Activated CD4-positive, alpha-beta T cell treated with anti-CD3 and anti-CD28 coated beads, Interleukin-2, amount 10 ng/mL, durations not matched to agents 7 days and 5 days (primary cell): ENCODE data around the gene PSMA2. TPM values are rescaled to one million over a fixed set of nuclear protein-coding genes. Genes with fewer than 3 reads are reported as not detected.

Source experiments
- CTCF ChIA-PET: fragments of 350-600 bp; sonication (Branson Sonifier 250); formaldehyde crosslinking; loops from one replicate; lab custom pipeline; 2021; ENCODE audit warnings: antibody characterized with exemption; lab: Charles Lee
- POLR2A ChIA-PET: fragments of 350-600 bp; sonication (Branson Sonifier 250); formaldehyde crosslinking; loops from one replicate; lab custom pipeline; 2021; ENCODE audit warnings: antibody characterized with exemption; lab: Charles Lee
- DNase-seq: peaks from one replicate; pipeline ENCODE4 v3.0.0-alpha.2; 2020
- H3K27ac Mint-ChIP-seq: one replicate; pipeline ENCODE4 v1.8.0; 2021; ENCODE audit warnings: mild to moderate bottlenecking, moderate library complexity, mixed read lengths
- H3K27me3 Mint-ChIP-seq: one replicate; pipeline ENCODE4 v1.8.0; 2021; ENCODE audit warnings: mixed read lengths
- H3K36me3 Mint-ChIP-seq: one replicate; pipeline ENCODE4 v1.8.0; 2021; ENCODE audit warnings: low read depth, mixed read lengths
- H3K4me1 Mint-ChIP-seq: one replicate; pipeline ENCODE4 v1.8.0; 2021; ENCODE audit warnings: mixed read lengths
- H3K4me3 Mint-ChIP-seq: one replicate; pipeline ENCODE4 v1.8.0; 2021; ENCODE audit warnings: mild to moderate bottlenecking, moderate library complexity, mixed read lengths
- H3K9me3 Mint-ChIP-seq: one replicate; pipeline ENCODE4 v1.8.0; 2021; ENCODE audit warnings: mixed read lengths
- total RNA-seq, 2 experiments: library from RNA; stranded (reverse); gene quantifications; one replicate each; pipeline ENCODE4 v1.2.3, GENCODE V29; 2021

The PSMA2 gene
- total RNA-seq, 2 experiments from 2014 or later, result 104 to 127 TPM

DNA sequence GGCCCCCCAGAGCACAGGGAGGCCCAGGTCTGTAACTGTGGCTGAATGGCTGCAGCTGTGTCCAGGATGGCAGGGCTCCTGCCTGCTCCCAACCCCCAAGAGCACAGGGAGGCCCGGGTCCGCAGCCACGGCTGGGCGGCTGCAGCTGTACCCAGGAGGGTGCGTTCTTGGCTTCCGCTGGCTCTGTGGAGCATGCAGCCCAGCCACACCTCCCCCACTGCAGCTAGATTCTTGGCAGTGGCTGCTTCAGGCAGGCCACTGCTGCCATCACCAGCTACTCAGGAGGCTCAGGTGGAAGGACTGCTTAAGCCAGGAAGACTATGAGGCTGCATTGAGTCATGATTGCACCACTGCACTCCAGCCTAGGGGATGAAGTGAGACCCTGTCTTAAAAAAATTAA, 48.0 kb downstream of the PSMA2 start:
- H3K36me3 Mint-ChIP-seq, result no peaks in the 10 kb centered on the region
- POLR2A ChIA-PET, result no interaction called here
- H3K4me3 Mint-ChIP-seq, result no peak overlapping the region
- H3K27ac Mint-ChIP-seq, result no peak overlapping the region
- CTCF ChIA-PET, result no interaction called here
- peaks cover 18% of the 10 kb centered on the region for H3K4me1 Mint-ChIP-seq
- peaks cover 7% of the 10 kb centered on the region for H3K27me3 Mint-ChIP-seq
- no peaks in the 10 kb centered on the region for H3K9me3 Mint-ChIP-seq
- DNase-seq, result no peak

DNA sequence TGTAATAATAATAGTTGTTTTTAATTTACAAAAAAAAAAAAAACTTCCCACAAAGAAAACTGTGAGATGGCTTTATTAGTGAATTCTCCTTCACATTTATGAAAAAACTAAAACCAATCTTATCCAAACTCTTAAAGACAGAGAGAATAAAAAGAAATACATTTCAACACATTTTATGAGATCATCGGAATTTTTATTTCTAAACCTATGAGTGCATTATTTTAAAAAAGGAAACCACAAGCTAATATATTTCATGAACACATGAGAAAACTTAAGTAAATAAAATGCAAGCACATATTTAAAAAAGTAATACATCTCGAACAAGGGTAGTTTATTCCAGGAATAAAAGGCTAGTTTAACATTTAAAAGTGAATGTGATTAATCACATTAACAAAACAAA, 51.6 kb downstream of the PSMA2 start:
- no peak for DNase-seq
- CTCF ChIA-PET, result no interaction called here
- Mint-ChIP-seq H3K27ac (no peak overlapping the region), H3K36me3 (no peaks in the 10 kb centered on the region), H3K4me1 (no peaks in the 10 kb centered on the region), H3K4me3 (no peak overlapping the region), H3K27me3 (peaks cover 3% of the 10 kb centered on the region), H3K9me3 (no peaks in the 10 kb centered on the region)
- POLR2A ChIA-PET, result no interaction called here

DNA sequence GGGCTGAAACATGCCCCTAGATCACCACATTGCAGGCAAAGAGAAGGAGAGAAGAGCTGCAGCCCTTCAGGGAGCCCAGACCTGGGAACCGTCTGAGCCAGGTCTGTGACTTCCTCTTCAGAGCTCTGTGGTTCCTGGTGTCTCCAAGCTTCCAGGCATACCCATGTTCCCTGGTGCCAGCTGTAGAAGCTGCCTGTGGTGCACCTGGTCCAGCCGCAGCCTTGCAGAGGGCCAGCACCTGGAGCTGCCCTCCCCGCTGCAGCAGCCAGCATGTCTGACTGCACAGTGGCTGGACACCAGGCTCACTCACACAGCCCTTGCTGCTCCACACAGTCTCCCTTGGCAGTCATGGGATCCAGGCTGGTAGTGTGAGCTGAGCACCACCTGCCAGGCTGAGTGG, 53.7 kb downstream of the PSMA2 start:
- no peaks in the 10 kb centered on the region for H3K9me3 Mint-ChIP-seq

DNA sequence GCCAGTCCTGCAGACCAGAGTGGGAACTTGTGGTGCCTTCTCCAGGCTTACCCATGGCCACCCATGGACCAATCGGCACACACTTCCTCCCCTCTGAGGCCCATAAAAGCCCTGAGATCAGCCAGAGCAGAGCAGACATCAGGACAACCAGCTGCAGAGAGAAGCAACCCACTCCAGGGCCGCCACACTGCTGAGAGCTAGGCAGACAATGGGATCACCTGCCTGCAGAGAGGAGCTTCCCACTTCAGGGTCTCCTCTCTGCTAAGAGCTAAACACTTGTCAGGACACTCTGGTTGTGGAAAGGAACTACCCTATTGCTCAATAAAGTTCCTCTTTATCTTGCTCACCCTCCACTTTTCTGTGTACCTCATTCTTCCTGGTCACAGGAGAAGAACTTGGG, 54.1 kb downstream of the PSMA2 start:
- Mint-ChIP-seq H3K36me3 (no peaks in the 10 kb centered on the region), H3K4me3 (no peak overlapping the region), H3K27me3 (peaks cover 3% of the 10 kb centered on the region), H3K27ac (no peak overlapping the region), H3K4me1 (no peaks in the 10 kb centered on the region), H3K9me3 (no peaks in the 10 kb centered on the region)
- no peak for DNase-seq
- ChIA-PET POLR2A (no interaction called here), CTCF (no interaction called here)

More for the DNA sequence above, 53.7 kb downstream of the PSMA2 start:
- POLR2A ChIA-PET, result no interaction called here
- Mint-ChIP-seq H3K36me3 (no peaks in the 10 kb centered on the region), H3K27me3 (peaks cover 3% of the 10 kb centered on the region), H3K4me3 (no peak overlapping the region), H3K4me1 (no peaks in the 10 kb centered on the region), H3K27ac (no peak overlapping the region)
- CTCF ChIA-PET, result interaction anchor here (0.8 kb wide), 1 partner anchor 9 kb away, joined by 3 read pairs; no protein-coding TSS in a partner anchor
- no peak for DNase-seq

DNA sequence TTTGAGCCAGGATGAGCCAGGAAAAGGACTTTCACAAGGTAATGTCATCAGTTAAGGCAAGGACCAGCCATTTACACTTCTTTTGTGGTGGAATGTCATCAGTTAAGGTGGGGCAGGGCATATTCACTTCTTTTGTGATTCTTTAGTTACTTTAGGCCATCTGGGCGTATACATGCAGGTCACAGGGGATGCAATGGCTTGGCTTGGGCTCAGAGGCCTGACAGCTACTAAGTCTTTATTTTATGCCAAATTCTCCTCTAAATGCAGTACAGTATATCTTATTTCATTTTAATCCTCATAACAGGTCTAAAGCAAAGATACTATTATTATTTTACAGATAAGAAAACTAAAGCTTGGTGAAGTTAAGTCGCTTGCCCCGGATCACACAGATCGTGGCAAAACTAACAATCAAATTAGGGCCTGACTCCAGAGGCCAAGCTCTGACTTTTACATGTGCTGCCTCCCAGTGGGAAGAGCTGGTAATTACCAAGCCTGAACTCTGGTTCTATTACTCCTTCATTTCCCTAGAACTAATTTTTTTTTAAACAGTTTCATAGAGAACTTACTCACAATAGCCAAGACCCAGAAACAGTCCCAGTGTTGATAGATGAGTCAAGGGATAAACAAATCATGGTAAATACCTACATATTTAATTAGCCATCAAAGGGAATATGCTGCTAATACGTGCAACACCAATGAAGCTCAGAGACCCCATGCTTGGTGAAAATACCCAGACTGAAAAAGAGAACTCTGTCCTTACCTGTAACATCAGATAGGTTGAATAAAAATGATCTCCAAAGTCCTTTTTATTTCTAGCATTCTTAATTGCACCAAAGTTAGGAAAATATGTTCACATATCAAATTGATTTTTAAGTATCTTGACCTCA, 55.5 kb downstream of the PSMA2 start:
- Mint-ChIP-seq H3K4me1 (no peaks in the 10 kb centered on the region), H3K36me3 (no peaks in the 10 kb centered on the region), H3K27me3 (peaks cover 3% of the 10 kb centered on the region), H3K27ac (no peak overlapping the region), H3K4me3 (no peak overlapping the region), H3K9me3 (no peaks in the 10 kb centered on the region)
- peak; percentile 56 for DNase-seq
- ChIA-PET POLR2A (interaction anchor here (0.6 kb wide), 1 partner anchor 301 kb away, joined by 3 read pairs; no protein-coding TSS in a partner anchor), CTCF (interaction anchor here (1.0 to 1.5 kb wide), 6 partner anchors 9 to 935 kb away, joined by 3 to 4 read pairs (median 4); no protein-coding TSS in a partner anchor)

DNA sequence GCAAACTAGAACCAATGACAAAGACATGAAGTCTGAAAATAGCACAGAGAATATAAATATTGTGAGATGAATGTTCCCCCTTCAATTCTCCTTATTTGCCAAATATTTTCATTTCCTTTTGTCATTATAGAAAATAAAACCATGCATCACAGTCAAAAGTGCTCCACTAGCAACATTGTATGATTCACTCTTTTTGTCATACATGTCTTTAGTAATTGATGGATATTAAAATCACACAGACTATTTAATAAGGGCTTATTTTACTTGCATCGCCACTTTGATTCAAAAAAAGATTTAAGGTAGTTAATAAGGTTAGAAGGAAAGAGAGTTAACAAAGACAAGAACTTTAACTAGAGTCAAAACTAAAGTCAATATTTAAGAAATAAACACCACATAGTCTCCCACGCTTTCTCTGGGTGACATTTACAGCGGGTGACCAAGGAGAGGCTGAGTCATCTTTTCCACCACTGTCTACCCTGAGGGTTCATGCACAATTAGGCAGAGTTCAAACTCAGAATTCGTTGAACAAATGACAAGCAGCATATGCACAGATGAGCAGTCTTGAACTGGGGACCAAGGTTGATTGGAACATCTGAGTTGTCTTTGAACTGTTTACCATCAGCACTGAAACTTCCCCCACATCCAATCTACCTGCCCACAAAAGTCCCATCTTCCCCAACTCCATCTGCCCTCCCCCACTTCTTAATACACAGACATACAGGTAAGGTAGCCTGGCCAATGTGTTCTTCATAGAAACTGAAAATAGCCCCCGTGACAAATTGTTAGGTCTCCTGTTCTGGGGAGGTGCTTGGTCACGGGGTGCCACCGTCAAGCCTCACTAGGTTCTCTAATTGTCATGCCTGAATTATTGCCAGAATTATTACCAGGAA, 62.6 kb downstream of the PSMA2 start:
- no peak overlapping the region for H3K27ac Mint-ChIP-seq
- no peaks in the 10 kb centered on the region for H3K9me3 Mint-ChIP-seq
- peak; percentile 14 for DNase-seq
- no peaks in the 10 kb centered on the region for H3K27me3 Mint-ChIP-seq
- H3K4me1 Mint-ChIP-seq, result peaks cover 10% of the 10 kb centered on the region
- ChIA-PET CTCF (no interaction called here), POLR2A (no interaction called here)
- H3K36me3 Mint-ChIP-seq, result no peaks in the 10 kb centered on the region
- H3K4me3 Mint-ChIP-seq, result no peak overlapping the region

DNA sequence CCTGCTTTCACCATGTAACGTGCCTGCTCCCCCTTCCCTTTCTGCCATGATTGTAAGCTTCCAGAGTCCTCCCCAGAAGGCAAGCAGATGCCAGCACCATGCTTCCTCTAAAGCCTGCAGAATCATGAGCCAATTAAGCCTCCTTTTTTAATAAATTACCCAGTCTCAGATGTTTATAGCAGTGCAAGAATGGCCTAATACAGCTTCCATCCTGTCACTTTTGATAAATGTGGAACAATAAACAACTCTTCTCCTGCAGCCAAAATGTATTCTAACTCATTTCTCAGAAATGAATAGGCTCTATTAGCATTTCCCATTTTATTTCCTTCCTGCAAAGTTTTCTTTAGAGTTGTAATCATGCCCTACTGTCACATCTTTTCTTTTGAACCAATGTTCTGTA, 63.5 kb downstream of the PSMA2 start:
- no peak overlapping the region for H3K4me3 Mint-ChIP-seq
- ChIA-PET CTCF (no interaction called here), POLR2A (no interaction called here)
- no peak overlapping the region for H3K27ac Mint-ChIP-seq
- H3K36me3 Mint-ChIP-seq, result no peaks in the 10 kb centered on the region
- peaks cover 10% of the 10 kb centered on the region for H3K4me1 Mint-ChIP-seq
- no peaks in the 10 kb centered on the region for H3K9me3 Mint-ChIP-seq
- DNase-seq, result no peak
- H3K27me3 Mint-ChIP-seq, result no peaks in the 10 kb centered on the region

Other genes starting within 250 kb of the PSMA2 start
- gene C7orf25, start 20.1 kb downstream of the PSMA2 start, total RNA-seq, result 1 to 10 TPM; 3.0 to 5.1 TPM
- 10 to 100 TPM; 50.2 to 50.3 TPM for gene MRPL32, start 202 bp upstream of the PSMA2 start, total RNA-seq
- gene HECW1, start 180.5 kb upstream of the PSMA2 start, total RNA-seq, result not detected